Measurements from ENCODE around the gene PTPN20. TPM values are rescaled to one million over a fixed set of nuclear protein-coding genes. Genes with fewer than 3 reads are reported as not detected.

Gene PTPN20
- total RNA-seq, 1 donor from 2014 or later = not detected

GRCh38 chr10:47015404-47015803, 104.2 kb downstream of the PTPN20 start:
- Mint-ChIP-seq H3K27ac (no peak overlapping the region), H3K4me3 (no peak overlapping the region), H3K9me3 (no peaks in the 10 kb centered on the region), H3K27me3 (peaks cover 13% of the 10 kb centered on the region), H3K36me3 (no peaks in the 10 kb centered on the region), H3K4me1 (ENCODE audit: unreplicated experiment) (no peaks in the 10 kb centered on the region)
- no peak for TF ChIP-seq CTCF (conservative IDR thresholded peaks at IDR 0.05)
- DNase-seq (ENCODE audit: extremely low spot score, unreplicated experiment) = no peak

- H3K27me3 Mint-ChIP-seq = peaks cover 7% of the 10 kb centered on the region
- no peak overlapping the region for H3K27ac Mint-ChIP-seq
- no peaks in the 10 kb centered on the region for H3K36me3 Mint-ChIP-seq
- no peak for DNase-seq (ENCODE audit: extremely low spot score, unreplicated experiment)
- TF ChIP-seq CTCF (conservative IDR thresholded peaks at IDR 0.05) = no peak
- no peaks in the 10 kb centered on the region for H3K4me1 Mint-ChIP-seq (ENCODE audit: unreplicated experiment)
- H3K4me3 Mint-ChIP-seq = no peak overlapping the region
- no peaks in the 10 kb centered on the region for H3K9me3 Mint-ChIP-seq
Observed at GRCh38 chr10:47016564-47016963, 105.3 kb downstream of the PTPN20 start.

GRCh38 chr10:47018026-47018735, 107.0 kb downstream of the PTPN20 start:
- Mint-ChIP-seq H3K36me3 (no peaks in the 10 kb centered on the region), H3K9me3 (no peaks in the 10 kb centered on the region), H3K27me3 (peaks cover 3% of the 10 kb centered on the region), H3K4me3 (no peak overlapping the region), H3K4me1 (ENCODE audit: unreplicated experiment) (no peaks in the 10 kb centered on the region), H3K27ac (no peak overlapping the region)
- DNase-seq (ENCODE audit: extremely low spot score, unreplicated experiment) = no peak
- TF ChIP-seq CTCF (conservative IDR thresholded peaks at IDR 0.05) = no peak

- Mint-ChIP-seq H3K9me3 (no peaks in the 10 kb centered on the region), H3K36me3 (no peaks in the 10 kb centered on the region), H3K27me3 (peaks cover 3% of the 10 kb centered on the region), H3K4me1 (ENCODE audit: unreplicated experiment) (peaks cover 1% of the 10 kb centered on the region), H3K27ac (no peak overlapping the region), H3K4me3 (no peak overlapping the region)
- no peak for DNase-seq (ENCODE audit: extremely low spot score, unreplicated experiment)
- TF ChIP-seq CTCF (conservative IDR thresholded peaks at IDR 0.05) = no peak
Observed at GRCh38 chr10:47019155-47020145, 108.2 kb downstream of the PTPN20 start.

- Mint-ChIP-seq H3K4me1 (ENCODE audit: unreplicated experiment) (peaks cover 8% of the 10 kb centered on the region), H3K27ac (no peak overlapping the region), H3K4me3 (no peak overlapping the region), H3K9me3 (no peaks in the 10 kb centered on the region), H3K36me3 (no peaks in the 10 kb centered on the region), H3K27me3 (peaks cover 6% of the 10 kb centered on the region)
- no peak for TF ChIP-seq CTCF (conservative IDR thresholded peaks at IDR 0.05)
- DNase-seq (ENCODE audit: extremely low spot score, unreplicated experiment) = no peak
Observed at GRCh38 chr10:47020471-47020870, 109.2 kb downstream of the PTPN20 start.
